Measurements from ENCODE around the gene ESD. TPM values are rescaled to one million over a fixed set of nuclear protein-coding genes. Genes with fewer than 3 reads are reported as not detected.
A peak's percentile ranks its signal among the peaks of the same experiment; 100 is the strongest.

Gene ESD
- total RNA-seq, 4 donors from 2014 or later: 87.5 to 132 (median 99.7) TPM

DNA sequence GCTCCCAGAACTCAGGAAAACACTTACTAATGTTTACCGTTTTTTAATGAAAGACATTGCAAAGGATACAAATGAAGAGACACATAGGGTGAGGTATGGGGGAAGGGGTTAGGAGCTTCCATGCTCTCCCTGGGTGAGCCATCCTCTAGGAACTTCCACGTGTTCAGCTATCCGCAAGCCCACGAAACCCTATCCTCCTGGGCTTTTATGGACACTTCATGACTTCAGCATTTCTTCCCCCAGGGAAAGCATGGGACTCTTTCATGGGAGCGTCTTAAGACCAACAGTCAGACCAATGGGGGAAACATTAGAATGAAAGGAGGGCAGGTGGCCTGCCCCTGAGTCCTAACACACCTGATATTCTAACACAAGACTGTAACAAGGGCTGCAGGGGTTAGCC is 6.6 kb upstream of the ESD start:
- 88 to 89% methylated on average over 5 of the region's 5 CpGs for WGBS, 2 donors
- Histone ChIP-seq H3K9me3 (no peaks in the 10 kb centered on the region), H3K27me3 (no peaks in the 10 kb centered on the region), H3K4me1 (peaks cover 0 to 5% (median 0%) of the 10 kb centered on the region in 4 donors), H3K36me3 (no peaks in the 10 kb centered on the region), H3K4me3 (no peak overlapping the region), H3K27ac (no peak overlapping the region)
- TF ChIP-seq EP300 (IDR thresholded peaks at IDR 0.05) (no peak), POLR2A (IDR thresholded peaks at IDR 0.05) (no peak)
- TF ChIP-seq, protein P1, sequence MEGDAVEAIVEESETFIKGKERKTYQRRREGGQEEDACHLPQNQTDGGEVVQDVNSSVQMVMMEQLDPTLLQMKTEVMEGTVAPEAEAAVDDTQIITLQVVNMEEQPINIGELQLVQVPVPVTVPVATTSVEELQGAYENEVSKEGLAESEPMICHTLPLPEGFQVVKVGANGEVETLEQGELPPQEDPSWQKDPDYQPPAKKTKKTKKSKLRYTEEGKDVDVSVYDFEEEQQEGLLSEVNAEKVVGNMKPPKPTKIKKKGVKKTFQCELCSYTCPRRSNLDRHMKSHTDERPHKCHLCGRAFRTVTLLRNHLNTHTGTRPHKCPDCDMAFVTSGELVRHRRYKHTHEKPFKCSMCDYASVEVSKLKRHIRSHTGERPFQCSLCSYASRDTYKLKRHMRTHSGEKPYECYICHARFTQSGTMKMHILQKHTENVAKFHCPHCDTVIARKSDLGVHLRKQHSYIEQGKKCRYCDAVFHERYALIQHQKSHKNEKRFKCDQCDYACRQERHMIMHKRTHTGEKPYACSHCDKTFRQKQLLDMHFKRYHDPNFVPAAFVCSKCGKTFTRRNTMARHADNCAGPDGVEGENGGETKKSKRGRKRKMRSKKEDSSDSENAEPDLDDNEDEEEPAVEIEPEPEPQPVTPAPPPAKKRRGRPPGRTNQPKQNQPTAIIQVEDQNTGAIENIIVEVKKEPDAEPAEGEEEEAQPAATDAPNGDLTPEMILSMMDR (IDR thresholded peaks at IDR 0.05): no peak
- DNase-seq (ENCODE audit: low spot score in 2 of 2): no peak

DNA sequence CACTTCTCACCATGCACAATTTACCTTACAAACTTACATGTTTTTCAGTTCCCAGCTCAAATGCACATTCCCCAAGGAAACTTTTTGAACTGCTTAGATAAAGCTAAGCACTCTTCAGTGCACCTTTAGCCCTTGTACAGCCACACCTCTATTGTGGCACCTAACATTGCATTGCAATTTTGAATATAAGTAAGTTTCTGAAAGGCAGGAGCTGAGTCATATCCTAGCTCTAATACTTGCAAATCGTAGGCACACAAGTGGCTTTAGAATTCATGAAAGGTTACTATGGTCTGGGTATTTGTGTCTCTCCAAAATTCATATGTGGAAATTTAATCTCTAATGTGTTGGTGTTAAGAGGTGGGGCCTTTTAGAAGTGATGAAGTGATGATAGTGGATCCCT is 4.9 kb upstream of the ESD start:
- TF ChIP-seq POLR2A (IDR thresholded peaks at IDR 0.05): no peak
- TF ChIP-seq, protein P1 (IDR thresholded peaks at IDR 0.05): no peak
- TF ChIP-seq EP300 (IDR thresholded peaks at IDR 0.05): no peak
- DNase-seq (ENCODE audit: low spot score in 2 of 2): no peak
- peaks cover 0 to 18% (median 2%) of the 10 kb centered on the region in 4 donors for H3K4me1 ChIP-seq
- H3K9me3 ChIP-seq: no peaks in the 10 kb centered on the region
- 61 to 64% methylated on average over 1 of the region's 1 CpG for WGBS, 2 donors
- no peak overlapping the region for H3K4me3 ChIP-seq
- no peak overlapping the region for H3K27ac ChIP-seq
- no peaks in the 10 kb centered on the region for H3K27me3 ChIP-seq
- H3K36me3 ChIP-seq: no peaks in the 10 kb centered on the region

DNA sequence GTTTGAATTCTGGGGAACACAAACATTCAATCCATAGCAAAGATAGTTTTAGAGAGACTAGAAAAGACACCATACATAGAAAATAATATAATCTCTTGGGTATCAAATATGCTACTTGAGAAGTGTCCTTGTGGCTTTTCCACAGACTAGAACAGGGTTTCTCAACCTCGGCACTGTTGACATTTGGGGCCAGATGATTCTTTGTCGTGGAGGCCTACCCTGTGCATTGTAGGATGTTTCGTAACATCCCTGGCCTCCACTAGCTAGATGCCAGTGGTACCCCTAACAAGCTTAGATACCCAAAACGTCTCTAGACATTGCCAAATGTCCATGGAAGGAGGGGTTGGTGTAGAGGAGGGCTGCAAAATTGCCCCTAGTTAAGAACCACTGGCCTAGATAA is 2.2 kb upstream of the ESD start:
- Histone ChIP-seq H3K36me3 (no peaks in the 10 kb centered on the region), H3K27ac (no peak overlapping the region), H3K4me1 (peaks cover 0 to 41% (median 20%) of the 10 kb centered on the region in 4 donors), H3K9me3 (no peaks in the 10 kb centered on the region), H3K4me3 (no peak overlapping the region), H3K27me3 (no peaks in the 10 kb centered on the region)
- TF ChIP-seq EP300 (IDR thresholded peaks at IDR 0.05): no peak
- TF ChIP-seq, protein P1 (IDR thresholded peaks at IDR 0.05): no peak
- no peak for TF ChIP-seq POLR2A (IDR thresholded peaks at IDR 0.05)
- 83 to 88% methylated on average over 4 of the region's 4 CpGs for WGBS, 2 donors
- no peak for DNase-seq (ENCODE audit: low spot score in 2 of 2)

DNA sequence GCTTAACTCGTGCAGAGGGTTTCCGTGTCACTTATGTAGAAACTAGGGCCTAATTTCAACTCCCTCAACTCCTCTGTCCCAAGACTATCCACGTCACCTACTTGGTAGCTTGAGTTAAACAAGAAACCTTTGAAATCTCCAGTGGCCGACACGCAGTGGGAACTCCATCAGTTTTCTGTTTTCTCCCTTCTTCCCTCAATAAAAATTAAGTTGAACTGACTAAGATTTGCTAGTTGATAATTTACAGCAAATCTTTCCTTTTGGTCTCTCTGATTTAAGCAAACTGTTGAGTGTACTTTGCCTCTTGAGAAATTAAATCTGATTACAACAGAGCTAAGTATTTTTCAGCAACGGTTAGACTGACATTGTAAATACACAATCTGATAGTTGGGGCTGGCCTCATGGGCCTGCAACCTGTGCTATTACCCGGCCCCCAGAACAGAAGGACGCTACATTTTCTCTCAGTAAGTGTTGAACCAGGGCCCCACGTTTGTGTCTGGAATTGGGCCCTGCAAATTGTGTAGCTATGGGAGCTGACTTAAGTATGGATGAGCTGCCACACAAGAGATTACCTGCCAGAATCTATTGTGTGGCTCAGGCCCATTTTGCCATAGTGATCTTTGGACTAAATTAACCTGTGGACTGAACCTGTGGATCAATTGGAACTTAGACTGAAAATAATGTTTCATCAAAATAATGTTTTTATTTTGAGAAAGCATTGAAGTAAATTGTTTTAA is 708 bp upstream of the ESD start:
- Histone ChIP-seq H3K9me3 (no peaks in the 10 kb centered on the region), H3K4me3 (peak overlapping the region; percentile 62 to 96 (median 78)), H3K27ac (peak overlapping the region; percentile 80 to 99 (median 94)), H3K36me3 (no peaks in the 10 kb centered on the region), H3K4me1 (peaks cover 0 to 56% (median 24%) of the 10 kb centered on the region in 4 donors), H3K27me3 (no peaks in the 10 kb centered on the region)
- 42 to 49% methylated on average over 9 of the region's 9 CpGs for WGBS, 2 donors
- TF ChIP-seq POLR2A (IDR thresholded peaks at IDR 0.05): no peak
- TF ChIP-seq EP300 (IDR thresholded peaks at IDR 0.05): no peak
- TF ChIP-seq, protein P1 (IDR thresholded peaks at IDR 0.05): no peak
- DNase-seq (ENCODE audit: low spot score in 2 of 2): no peak

DNA sequence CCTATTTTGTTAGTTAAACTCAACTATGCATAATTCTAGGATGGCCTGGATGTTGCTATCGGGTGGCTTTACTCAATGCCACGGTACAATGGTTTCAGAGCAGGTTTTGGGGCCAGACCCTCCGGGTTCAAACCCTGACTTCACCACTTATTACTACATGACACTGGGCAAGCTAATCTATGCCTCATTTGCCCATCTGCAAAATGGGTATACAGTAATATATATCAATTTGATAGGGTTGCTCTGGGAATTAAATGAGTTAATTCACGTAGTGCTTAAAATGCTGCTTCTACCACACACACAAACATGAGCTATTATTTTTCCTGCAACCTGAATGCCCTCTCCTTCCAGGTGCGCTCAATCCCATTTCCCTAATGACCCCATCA is 839 bp downstream of the ESD start:
- no peak for DNase-seq (ENCODE audit: low spot score in 2 of 2)
- Histone ChIP-seq H3K4me1 (peaks cover 0 to 64% (median 24%) of the 10 kb centered on the region in 4 donors), H3K9me3 (no peaks in the 10 kb centered on the region), H3K36me3 (peaks cover 0 to under 1% (median 0%) of the 10 kb centered on the region in 3 donors), H3K4me3 (peak overlapping the region; percentile 62 to 96 (median 78)), H3K27ac (peak overlapping the region; percentile 80 to 99 (median 94)), H3K27me3 (no peaks in the 10 kb centered on the region)
- 58 to 60% methylated on average over 5 of the region's 5 CpGs for WGBS, 2 donors
- TF ChIP-seq POLR2A (IDR thresholded peaks at IDR 0.05): no peak
- TF ChIP-seq, protein P1 (IDR thresholded peaks at IDR 0.05): no peak
- TF ChIP-seq EP300 (IDR thresholded peaks at IDR 0.05): no peak

Data from tibial nerve (tissue), 4 donors.